Measurements from ENCODE around the gene ESM1. TPM values are rescaled to one million over a fixed set of nuclear protein-coding genes. Genes with fewer than 3 reads are reported as not detected.

The ESM1 gene
- total RNA-seq, 6 donors from 2014 or later: 0.86 to 10.3 (median 2.0) TPM; not detected in 1

DNA sequence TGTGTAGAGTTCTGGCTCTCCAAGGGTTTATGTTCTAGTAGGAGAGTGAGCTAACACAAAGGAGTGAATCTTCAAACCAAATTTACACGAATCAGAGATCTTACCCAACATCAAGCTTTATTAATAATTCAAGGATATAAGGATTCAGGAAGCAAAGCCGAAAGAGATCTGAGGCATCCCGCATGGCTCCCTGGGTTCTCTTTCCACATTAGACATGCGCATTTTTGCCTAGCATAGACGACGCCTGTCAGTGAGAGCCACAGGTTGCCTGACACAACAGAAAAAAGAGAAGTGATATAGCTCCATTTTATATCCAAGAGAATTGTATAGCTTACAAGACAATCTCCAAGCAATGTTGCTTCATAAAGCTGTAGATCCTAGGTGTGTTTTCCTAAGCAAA is 52.6 kb downstream of the ESM1 start:
- no peaks in the 10 kb centered on the region for H3K4me1 ChIP-seq
- H3K36me3 ChIP-seq: no peaks in the 10 kb centered on the region
- no peak overlapping the region for H3K4me3 ChIP-seq
- WGBS, 2 donors: 69 to 77% methylated on average over 6 of the region's 6 CpGs
- ATAC-seq (ENCODE audit: low FRiP score in 2 of 2) (no peak), DNase-seq (no peak)
- no peaks in the 10 kb centered on the region for H3K27me3 ChIP-seq
- no peaks in the 10 kb centered on the region for H3K9me3 ChIP-seq
- no peak for TF ChIP-seq POLR2A (IDR thresholded peaks at IDR 0.05)
- TF ChIP-seq POLR2AphosphoS5 (IDR thresholded peaks at IDR 0.05): no peak
- TF ChIP-seq, protein P1, sequence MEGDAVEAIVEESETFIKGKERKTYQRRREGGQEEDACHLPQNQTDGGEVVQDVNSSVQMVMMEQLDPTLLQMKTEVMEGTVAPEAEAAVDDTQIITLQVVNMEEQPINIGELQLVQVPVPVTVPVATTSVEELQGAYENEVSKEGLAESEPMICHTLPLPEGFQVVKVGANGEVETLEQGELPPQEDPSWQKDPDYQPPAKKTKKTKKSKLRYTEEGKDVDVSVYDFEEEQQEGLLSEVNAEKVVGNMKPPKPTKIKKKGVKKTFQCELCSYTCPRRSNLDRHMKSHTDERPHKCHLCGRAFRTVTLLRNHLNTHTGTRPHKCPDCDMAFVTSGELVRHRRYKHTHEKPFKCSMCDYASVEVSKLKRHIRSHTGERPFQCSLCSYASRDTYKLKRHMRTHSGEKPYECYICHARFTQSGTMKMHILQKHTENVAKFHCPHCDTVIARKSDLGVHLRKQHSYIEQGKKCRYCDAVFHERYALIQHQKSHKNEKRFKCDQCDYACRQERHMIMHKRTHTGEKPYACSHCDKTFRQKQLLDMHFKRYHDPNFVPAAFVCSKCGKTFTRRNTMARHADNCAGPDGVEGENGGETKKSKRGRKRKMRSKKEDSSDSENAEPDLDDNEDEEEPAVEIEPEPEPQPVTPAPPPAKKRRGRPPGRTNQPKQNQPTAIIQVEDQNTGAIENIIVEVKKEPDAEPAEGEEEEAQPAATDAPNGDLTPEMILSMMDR (IDR thresholded peaks at IDR 0.05): no peak
- TF ChIP-seq EP300 (IDR thresholded peaks at IDR 0.05): no peak
- H3K27ac ChIP-seq: no peak overlapping the region

DNA sequence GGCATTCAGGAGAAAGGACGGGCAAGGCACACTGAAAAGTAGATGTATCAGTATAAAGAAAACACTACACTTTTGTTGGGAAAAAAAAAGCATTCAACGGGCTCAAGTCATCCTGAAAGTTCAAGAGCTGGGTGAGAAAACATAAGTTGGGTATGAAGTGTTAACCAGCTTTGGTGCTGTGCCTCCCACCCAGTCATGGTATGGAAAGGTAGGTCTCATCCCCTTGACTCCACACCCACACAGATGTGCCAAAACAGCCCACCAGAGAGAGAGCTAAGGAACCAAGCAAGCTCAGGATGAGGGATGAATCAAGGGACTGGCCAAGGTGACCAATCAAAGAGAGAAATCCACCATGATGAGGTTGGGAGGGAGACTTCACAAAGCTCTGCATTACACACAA is 54.7 kb downstream of the ESM1 start:
- ATAC-seq (ENCODE audit: low FRiP score in 2 of 2) (no peak), DNase-seq (no peak)
- Histone ChIP-seq H3K4me3 (no peak overlapping the region), H3K36me3 (no peaks in the 10 kb centered on the region), H3K9me3 (peaks cover 0 to 3% (median 0%) of the 10 kb centered on the region in 4 donors), H3K4me1 (no peaks in the 10 kb centered on the region), H3K27ac (no peak overlapping the region), H3K27me3 (no peaks in the 10 kb centered on the region)
- TF ChIP-seq EP300 (IDR thresholded peaks at IDR 0.05) (no peak), POLR2AphosphoS5 (IDR thresholded peaks at IDR 0.05) (no peak), POLR2A (IDR thresholded peaks at IDR 0.05) (no peak)
- TF ChIP-seq, protein P1 (IDR thresholded peaks at IDR 0.05): no peak
- WGBS, 2 donors: 70 to 74% methylated on average over 2 of the region's 2 CpGs

Other genes starting within 250 kb of the ESM1 start
- gene GZMK, start 38.7 kb upstream of the ESM1 start, total RNA-seq: 1 to 10 TPM in 5 of 6 donors, not detected in 1; 1.0 to 4.8 (median 2.1) TPM
- gene GZMA, start 117.1 kb upstream of the ESM1 start, total RNA-seq: 1 to 10 TPM in 5 of 6 donors, under 1 TPM in 1; 0.67 to 6.5 (median 5.0) TPM
- 10 to 100 TPM in 1 of 6 donors, 1 to 10 TPM in 5; 2.1 to 15.5 (median 4.3) TPM for gene GPX8, start 174.6 kb upstream of the ESM1 start, total RNA-seq
- 1 to 10 TPM in 3 of 6 donors, under 1 TPM in 3; 0.09 to 5.5 (median 1.5) TPM for gene CDC20B, start 187.6 kb upstream of the ESM1 start, total RNA-seq
- 1 to 10 TPM in 1 of 6 donors, under 1 TPM in 3, not detected in 2; 0.22 to 2.2 (median 0.45) TPM for gene MCIDAS, start 241.7 kb upstream of the ESM1 start, total RNA-seq
- gene CCNO, start 248.0 kb upstream of the ESM1 start, total RNA-seq: 1 to 10 TPM in 4 of 6 donors, under 1 TPM in 1, not detected in 1; 0.31 to 8.5 (median 2.4) TPM